GM19395 (cell line): ENCODE data around the gene STK33.

ENCODE experiments used
- ATAC-seq: cut with Tn5 transposase; IDR thresholded peaks from one replicate; pipeline ENCODE4 v1.9.1; 2021; ENCODE audit warnings: mild to moderate bottlenecking, moderate library complexity; ENCODE audit not compliant: unreplicated experiment

Gene STK33

DNA sequence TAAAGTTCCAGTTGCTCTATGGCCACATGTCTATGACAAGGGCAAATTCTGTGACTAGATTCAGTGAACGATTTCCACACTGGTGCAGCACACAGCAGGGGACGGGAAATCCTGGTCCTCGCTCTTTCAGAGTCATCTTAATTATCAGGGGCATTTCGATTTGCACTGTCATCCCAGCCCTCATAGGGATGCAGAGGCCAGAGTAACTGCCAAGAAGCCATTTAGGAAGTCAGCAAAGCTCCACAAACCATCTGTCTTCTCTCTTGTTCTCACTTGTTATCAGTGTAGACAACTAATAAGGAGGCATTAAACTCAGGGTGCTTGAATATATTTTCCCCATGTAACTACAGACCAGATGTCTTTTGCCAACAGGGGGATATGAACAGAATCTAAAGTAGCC lies 151.7 kb downstream of the STK33 start:
- no peak for ATAC-seq

DNA sequence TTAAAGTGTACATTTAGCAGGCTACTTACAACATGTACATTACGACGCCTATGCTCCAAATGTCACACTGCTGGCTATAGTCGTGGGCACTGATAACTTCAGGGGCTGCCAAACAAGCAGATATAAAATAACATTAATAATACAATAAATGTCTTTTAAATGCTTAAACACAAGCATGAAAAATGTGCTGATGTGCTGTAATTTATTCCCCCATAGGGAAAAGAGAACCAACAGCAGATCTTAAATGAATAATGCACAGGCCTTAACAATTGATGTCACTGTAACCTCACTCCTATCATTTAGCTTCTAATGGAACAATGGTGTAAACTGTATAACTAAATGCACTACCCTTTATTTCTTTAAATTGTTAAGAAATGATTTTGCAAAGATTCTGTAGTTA lies 153.4 kb downstream of the STK33 start:
- no peak for ATAC-seq

- no peak for ATAC-seq
Observed at GRCh38 chr11:8429483-8429882, 164.5 kb downstream of the STK33 start.

GRCh38 chr11:8426076-8426475 lies 168.0 kb downstream of the STK33 start:
- ATAC-seq: no peak

- no peak for ATAC-seq
Observed at GRCh38 chr11:8415195-8415594, 178.8 kb downstream of the STK33 start.

DNA sequence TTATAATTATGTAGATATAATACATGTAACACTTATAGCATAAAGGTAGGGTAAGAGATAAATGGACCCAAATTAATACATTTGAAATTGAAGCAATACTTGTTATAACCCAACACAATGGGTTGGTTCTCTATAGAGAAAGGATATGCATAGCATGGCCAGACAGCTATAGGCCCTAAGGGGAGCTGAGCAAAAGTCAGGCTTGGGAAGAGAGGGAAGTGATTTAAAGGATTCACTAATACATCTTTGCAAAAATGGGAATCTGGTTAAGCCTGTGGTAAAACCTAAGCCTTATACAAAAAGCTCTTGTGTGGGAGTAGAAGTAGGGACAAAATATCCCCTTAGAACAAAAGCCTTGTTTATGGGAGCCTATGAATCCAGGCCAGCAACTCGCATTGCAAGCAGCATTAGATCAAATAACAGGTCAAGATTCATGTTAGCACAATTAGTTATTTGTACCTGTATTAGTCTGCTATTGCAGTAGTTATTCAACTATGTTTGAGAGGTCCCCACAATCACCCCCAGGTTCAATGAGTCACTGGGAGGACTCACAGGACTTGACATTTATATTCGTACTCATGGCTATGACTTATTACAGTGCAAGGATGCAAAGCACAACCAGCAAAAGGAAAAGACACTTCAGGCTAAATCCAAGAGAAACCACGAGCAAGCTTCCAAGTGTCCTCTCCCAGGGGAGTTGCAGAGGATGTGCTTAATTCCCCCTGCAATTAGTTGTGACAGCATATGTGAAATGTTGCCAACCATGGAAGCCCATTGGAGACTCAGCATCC lies 185.7 kb downstream of the STK33 start:
- no peak for ATAC-seq

DNA sequence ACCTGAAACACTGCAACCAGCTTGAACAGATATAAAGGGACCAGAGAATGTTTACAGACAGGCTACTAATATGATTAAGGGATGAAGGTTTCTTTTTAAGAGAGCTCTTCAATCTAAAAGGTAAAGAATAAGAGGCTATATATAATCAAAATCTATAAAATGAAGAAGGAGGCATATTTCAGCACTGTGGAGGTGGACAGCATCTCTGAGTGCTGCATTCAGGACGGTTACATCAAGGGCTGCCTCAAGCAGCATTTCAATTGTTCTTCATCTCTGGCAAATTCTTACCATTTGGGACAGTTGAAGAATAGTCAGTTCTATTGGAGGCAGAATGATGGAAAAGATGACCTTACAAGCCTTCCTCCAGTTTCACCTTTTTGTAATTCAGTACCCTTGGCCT lies 190.7 kb downstream of the STK33 start:
- no peak for ATAC-seq

- ATAC-seq: no peak
Observed at GRCh38 chr11:8392886-8393285, 201.1 kb downstream of the STK33 start.

- no peak for ATAC-seq
Observed at GRCh38 chr11:8392166-8392565, 201.9 kb downstream of the STK33 start.

DNA sequence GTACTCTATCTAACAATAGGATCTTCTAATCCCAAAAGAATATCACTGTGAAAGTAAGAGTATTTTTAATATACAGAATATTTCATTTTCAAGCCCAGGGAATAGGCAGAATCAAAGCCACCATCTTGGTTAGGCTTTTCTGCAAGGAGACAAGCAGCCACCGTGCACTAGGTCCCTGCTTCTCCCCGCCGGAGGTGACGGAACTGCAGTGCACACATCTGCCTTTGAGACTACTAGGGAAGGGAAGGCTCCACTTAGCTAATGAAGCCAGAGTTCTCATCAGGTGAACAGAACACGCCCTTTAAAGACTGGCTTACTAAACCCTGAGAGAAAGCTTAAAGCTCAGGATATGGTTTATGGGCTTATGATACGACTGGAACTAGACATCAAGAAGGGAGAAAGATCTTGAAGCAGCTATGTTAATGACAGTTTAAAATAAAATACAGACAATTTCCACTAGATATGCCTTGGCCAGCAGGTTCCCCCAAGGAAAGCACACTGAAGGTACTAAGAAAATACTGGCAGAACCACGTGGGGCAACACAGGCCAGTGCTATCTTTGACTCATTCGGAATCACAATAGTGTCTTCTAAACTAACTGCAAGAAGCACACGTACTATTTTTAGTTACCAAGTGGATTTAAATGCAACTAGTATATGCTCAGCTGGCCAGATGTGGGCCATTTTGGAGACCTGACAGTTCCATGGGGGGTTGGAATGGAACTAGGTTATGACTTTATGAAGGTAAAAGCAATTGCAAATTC lies 203.0 kb downstream of the STK33 start:
- ATAC-seq: no peak

DNA sequence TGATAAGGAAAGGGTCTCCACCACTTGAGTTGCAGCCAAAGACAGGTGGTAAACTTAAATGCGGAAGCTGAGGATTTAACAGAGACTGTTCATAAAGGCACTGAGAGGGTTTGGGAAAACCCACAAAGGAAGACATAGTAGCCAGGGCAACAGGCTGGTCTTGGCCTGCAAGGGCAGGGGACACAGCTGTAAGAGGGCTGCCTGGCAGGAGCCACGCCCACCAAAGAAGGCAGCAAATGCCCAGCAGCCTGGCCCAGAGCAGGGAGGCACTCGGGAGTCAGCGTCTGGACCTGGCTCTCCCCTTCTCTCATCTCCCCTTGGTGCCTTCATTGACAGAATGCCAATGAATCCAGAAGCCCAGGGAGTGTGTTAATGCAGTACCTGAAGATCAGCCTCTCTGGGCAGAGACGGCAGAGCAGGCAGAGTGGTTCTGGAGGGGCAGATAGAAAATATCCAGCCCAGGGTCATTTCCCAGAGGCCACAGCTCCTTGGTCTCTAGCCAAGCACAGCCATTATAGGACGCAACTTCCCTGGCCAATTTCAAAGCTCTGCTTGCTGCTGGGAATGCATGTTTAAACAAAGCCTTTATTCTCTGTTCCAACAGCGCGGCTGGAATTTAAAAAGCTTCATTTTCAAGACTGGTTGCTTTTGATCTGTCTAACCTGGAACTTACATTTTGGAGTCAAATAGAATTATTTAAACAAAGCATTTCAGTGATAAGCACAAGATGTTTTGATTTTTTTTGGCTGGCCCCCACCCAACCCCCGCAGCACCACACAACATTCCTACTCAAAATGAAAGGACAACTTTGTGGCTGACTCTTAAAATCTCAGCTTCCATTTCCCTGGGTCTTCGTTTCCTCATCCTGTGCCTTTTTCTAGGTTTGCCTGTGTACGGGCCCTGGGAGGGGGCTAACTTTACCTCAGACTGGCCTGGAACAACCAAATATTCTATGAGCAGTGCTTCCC lies 204.7 kb downstream of the STK33 start:
- no peak for ATAC-seq

DNA sequence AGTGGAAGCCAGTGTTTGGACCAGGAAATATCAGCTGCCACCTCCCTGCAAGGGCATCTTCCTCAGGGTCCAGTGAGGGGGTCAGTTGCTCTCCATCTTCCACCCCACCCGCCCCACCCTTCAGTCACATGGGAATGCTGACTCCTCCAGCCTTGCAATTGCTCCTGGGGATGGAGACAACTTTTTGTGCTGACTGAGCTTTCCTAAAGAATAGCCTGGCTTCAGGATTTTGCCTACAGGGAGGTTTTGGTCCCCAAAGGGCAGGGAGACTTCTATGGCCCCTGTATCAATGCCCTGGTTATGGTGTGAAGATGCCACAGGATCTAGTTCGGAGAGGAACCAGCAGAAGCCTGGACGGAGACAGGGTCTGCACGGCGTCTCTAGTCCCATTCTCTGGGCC lies 206.3 kb downstream of the STK33 start:
- ATAC-seq: no peak

DNA sequence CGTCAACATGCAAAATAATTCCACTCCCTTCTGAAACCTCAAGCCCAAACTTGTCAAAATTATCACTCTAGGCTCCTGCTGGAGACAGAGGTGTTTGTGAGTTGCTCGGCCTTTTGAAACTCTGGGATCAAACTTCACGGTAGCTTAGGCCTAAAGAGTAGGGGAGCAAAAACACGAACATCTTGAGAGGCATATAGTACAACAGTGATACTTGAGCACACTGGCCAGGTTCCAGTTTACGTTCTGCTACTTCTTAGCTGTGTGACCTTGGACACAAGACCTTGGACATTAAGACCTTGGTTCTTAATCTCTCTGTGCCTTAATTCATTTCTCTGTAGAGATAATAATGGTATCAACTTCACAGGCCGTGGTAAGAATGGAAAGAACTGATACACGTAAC lies 206.9 kb downstream of the STK33 start:
- ATAC-seq: no peak

DNA sequence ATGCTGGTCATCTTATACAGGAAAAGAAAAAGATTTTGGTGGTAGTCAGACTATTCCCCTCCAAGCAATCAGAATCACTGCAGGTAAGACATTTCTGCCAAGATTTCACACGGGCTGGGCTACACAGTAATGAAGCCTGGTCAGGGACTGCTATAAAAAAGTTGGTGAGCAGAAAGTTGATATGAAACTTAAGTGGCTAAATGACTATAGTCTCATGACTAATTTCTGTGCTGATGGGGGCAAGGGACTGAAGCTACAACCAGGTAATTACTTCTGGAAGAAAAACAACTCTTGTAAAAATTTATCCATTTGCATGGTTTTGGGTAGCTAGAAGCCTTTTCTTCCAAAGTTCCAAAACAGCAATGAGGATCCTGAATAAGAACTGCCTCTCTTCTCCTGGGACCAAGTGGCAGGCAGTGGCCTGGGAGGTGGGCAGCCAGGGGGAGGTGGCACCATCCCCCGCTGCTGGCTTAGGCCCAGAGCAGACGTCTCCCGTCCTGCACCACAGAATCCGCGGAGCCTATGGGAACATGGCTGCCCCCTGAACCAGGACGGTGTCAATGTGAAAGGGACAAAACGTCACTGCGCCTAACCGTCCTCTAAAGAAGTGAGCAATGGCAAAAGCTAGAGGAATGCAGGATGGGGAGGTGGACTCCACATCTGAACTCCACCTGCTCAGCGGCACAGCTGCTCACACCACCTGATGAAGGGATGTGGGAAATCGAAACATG lies 207.7 kb downstream of the STK33 start:
- no peak for ATAC-seq

DNA sequence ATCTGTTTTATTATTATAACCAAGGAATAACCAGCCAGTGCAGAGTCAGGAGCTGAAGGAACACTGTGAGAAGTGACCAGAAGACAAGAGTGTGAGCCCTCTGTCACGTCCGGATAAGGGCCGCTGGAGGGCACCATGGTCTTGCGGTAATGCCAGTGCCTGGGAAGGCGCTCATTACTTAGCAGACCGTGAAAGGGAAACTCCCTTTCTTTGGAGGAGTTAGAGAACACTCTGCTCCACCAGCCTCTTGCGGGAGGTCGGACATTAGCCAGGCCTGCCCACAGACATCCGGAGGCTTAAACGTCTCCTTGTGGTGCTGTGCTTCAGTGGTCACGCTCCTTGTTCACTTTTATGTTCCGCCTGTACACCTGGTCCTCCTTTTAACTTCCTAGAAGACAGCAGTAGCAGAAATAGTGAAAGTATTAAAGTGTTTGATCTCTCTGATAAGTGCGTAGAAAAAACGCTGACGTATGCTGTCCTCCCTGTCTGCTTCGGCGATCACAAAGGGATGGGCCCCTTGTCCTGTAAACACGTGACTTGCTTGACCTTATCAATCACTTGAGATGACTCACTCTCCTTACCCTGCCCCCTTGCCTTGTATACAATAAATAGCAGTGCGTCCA lies 209.7 kb downstream of the STK33 start:
- peak; percentile 55 for ATAC-seq

DNA sequence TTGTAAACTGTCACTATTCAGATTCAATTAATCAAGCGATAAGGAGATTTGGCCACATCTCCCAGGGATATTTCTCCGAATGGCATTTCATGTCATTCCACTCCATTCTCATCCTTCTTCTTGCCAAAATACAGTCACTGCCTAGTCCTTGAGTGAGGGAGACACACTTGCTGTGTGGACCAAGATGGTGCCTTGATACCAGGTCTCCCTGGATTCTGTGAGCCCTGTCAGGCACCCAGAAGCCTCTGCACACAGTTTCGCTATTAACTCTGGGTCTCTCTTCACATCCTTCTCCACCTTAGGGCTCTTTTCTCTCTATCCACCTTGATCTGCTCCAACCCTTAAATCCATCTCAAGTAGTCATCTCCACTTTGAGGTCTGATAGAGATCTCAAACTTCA lies 210.4 kb downstream of the STK33 start:
- no peak for ATAC-seq

DNA sequence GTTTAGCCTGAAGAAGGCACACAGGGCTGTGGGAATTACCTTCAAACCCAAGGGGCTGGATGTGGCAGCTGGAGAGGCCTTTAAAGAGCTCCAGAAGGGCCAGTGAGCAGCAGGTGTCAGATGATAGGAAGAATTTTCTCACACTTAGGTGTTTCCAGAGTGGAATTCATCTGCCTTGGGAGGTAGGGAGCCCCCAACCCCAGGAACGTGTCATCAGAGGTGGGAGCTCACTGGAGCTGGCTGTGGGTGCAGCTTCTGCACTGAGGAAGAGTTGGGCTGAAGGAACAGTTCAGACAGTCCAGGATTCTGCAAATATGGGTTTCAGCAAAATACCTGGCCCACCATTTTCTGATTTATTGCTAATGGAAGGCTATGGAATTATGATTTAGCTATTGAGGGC lies 210.8 kb downstream of the STK33 start:
- ATAC-seq: no peak

- no peak for ATAC-seq
Observed at GRCh38 chr11:8382436-8383053, 211.5 kb downstream of the STK33 start.

- ATAC-seq: no peak
Observed at GRCh38 chr11:8381871-8382396, 212.1 kb downstream of the STK33 start.
